A673 (cell line): ENCODE data around the gene TSHZ1.

Experiments
- EZH2 ChIP-seq: fragments of 200-600 bp; sonication (generic); IDR thresholded peaks from 2 replicates; pipeline ENCODE4 v1.6.1; 2017; ENCODE audit warnings: borderline replicate concordance, low read depth, mild to moderate bottlenecking, mixed read lengths, antibody characterized with exemption, low read length; ENCODE audit not compliant: poor library complexity, severe bottlenecking
- TF ChIP-seq, protein P1 (sequence below): fragments of 300-800, 200-600 bp; sonication (generic); conservative IDR thresholded peaks from 2 replicates; pipeline ENCODE4 v1.5.1; 2017; ENCODE audit warnings: low read depth, mild to moderate bottlenecking, antibody characterized with exemption, low read length, moderate library complexity, mixed read lengths

DNA sequence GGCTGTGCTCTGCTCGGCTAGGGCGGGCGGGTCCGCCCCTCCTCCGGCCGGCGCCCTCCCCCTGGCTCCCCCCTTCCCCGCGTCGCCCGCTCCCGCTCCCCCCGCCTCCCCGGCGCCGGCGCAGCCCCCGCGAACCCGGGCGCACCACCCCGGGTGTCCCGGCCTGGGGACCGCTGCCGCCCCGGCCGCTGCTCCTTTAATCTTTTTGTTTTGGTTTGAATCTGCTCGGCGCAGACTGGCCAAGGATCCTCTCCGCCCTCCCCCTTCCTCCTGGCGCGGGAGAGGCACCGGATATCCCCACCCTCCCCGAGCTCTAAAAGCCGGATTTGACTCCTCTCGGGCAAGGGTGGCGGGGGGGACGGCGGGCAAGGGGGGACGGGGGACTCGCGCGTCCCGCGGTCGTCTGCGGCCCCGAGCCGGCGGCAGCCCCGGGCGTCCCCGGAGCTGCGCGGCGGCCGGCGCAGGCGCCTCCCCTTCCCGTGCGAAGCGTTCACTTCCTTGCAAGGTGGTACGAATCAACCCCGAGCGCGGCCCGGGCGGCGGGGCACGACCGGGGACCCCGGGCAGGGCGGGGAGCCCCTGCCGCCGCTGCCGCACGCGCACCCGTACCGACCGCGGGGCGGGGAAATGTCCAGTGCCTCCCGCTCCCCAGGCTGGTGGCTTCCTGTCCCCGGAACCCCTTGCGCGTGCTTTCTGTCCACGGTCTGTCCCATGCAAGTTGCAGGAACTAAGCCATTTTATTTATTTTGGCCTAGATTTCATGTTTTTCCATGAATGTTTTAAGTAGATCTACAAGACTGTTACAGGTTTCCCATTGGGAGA lies 1.3 kb upstream of the TSHZ1 start, which contains the start of gene PTGR3:
- TF ChIP-seq, protein P1, sequence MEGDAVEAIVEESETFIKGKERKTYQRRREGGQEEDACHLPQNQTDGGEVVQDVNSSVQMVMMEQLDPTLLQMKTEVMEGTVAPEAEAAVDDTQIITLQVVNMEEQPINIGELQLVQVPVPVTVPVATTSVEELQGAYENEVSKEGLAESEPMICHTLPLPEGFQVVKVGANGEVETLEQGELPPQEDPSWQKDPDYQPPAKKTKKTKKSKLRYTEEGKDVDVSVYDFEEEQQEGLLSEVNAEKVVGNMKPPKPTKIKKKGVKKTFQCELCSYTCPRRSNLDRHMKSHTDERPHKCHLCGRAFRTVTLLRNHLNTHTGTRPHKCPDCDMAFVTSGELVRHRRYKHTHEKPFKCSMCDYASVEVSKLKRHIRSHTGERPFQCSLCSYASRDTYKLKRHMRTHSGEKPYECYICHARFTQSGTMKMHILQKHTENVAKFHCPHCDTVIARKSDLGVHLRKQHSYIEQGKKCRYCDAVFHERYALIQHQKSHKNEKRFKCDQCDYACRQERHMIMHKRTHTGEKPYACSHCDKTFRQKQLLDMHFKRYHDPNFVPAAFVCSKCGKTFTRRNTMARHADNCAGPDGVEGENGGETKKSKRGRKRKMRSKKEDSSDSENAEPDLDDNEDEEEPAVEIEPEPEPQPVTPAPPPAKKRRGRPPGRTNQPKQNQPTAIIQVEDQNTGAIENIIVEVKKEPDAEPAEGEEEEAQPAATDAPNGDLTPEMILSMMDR, result no peak
- no peak for TF ChIP-seq EZH2
